Left ventricle myocardium inferior (tissue), 1 donor: Measurements from ENCODE around the gene G3BP2. TPM values are rescaled to one million over a fixed set of nuclear protein-coding genes. Genes with fewer than 3 reads are reported as not detected.

Source experiments
- DNase-seq: peaks from one replicate; pipeline ENCODE4 v3.0.0-alpha.2; 2020
- H3K27ac ChIP-seq: fragments of 200-600 bp; replicated peaks from 2 replicates; pipeline ENCODE4 v1.8.0; 2021
- H3K27me3 ChIP-seq: fragments of 200-600 bp; 2 replicates; pipeline ENCODE4 v1.8.0; 2021; ENCODE audit warnings: low read depth
- H3K36me3 ChIP-seq: fragments of 200-600 bp; 2 replicates; pipeline ENCODE4 v1.8.0; 2021
- H3K4me1 ChIP-seq: fragments of 200-600 bp; 2 replicates; pipeline ENCODE4 v1.8.0; 2021
- H3K4me3 ChIP-seq: fragments of 200-600 bp; 2 replicates; pipeline ENCODE4 v1.8.0; 2021; ENCODE audit warnings: mild to moderate bottlenecking, moderate library complexity
- H3K9me3 ChIP-seq: fragments of 200-600 bp; replicated peaks from 2 replicates; pipeline ENCODE4 v1.8.0; 2021
- CTCF ChIP-seq: fragments of 200-600 bp; IDR thresholded peaks from 2 replicates; pipeline ENCODE4 v1.8.0; 2021; ENCODE audit warnings: antibody characterized with exemption, mild to moderate bottlenecking, borderline replicate concordance
- intact Hi-C: fragments of 100-400 bp; cut with micrococcal nuclease; formaldehyde crosslinking; loops from one replicate; pipeline ENCODE4 v1.11.0; 2022
- total RNA-seq: library from RNA; stranded (reverse); fragmentation: NEBNext Ultra II Directional; extraction: Animal tissue kit (Norgen Biotek cat#: 25700); gene quantifications from one replicate; pipeline ENCODE4 v1.2.1, GENCODE V29; 2021
- donor health status: DM: no; HTN: yes; CAD: no; lungs with severe emphysema.

G3BP2 gene
- total RNA-seq, 1 donor from 2014 or later: 71.2 TPM

- Histone ChIP-seq H3K4me3 (no peak overlapping the region), H3K4me1 (peaks cover 23% of the 10 kb centered on the region), H3K9me3 (no peaks in the 10 kb centered on the region), H3K36me3 (no peaks in the 10 kb centered on the region), H3K27ac (peak overlapping the region; percentile 31), H3K27me3 (no peaks in the 10 kb centered on the region)
- DNase-seq: no peak
- intact Hi-C loops: no loop called here
- TF ChIP-seq CTCF: no peak
Measured at GRCh38 chr4:75715105-75715799, 42.0 kb upstream of the G3BP2 start.

- intact Hi-C loops: no loop called here
- Histone ChIP-seq H3K9me3 (no peaks in the 10 kb centered on the region), H3K36me3 (no peaks in the 10 kb centered on the region), H3K27me3 (no peaks in the 10 kb centered on the region), H3K4me3 (no peak overlapping the region), H3K27ac (peak overlapping the region; percentile 31), H3K4me1 (peaks cover 26% of the 10 kb centered on the region)
- TF ChIP-seq CTCF: no peak
- DNase-seq: no peak
Measured at GRCh38 chr4:75714704-75715103, 41.5 kb upstream of the G3BP2 start.

- Histone ChIP-seq H3K4me1 (peaks cover 26% of the 10 kb centered on the region), H3K27me3 (no peaks in the 10 kb centered on the region), H3K9me3 (no peaks in the 10 kb centered on the region), H3K36me3 (no peaks in the 10 kb centered on the region), H3K4me3 (no peak overlapping the region), H3K27ac (no peak overlapping the region)
- DNase-seq: no peak
- no peak for TF ChIP-seq CTCF
- intact Hi-C loops: no loop called here
Measured at GRCh38 chr4:75714011-75714410, 40.8 kb upstream of the G3BP2 start.

GRCh38 chr4:75710246-75710645 lies 37.0 kb upstream of the G3BP2 start:
- H3K4me1 ChIP-seq: peaks cover 17% of the 10 kb centered on the region
- TF ChIP-seq CTCF: no peak
- H3K36me3 ChIP-seq: no peaks in the 10 kb centered on the region
- no peak for DNase-seq
- H3K9me3 ChIP-seq: no peaks in the 10 kb centered on the region
- H3K27ac ChIP-seq: peak overlapping the region; percentile 2
- no peak overlapping the region for H3K4me3 ChIP-seq
- intact Hi-C loops: no loop called here
- H3K27me3 ChIP-seq: no peaks in the 10 kb centered on the region

- Histone ChIP-seq H3K36me3 (no peaks in the 10 kb centered on the region), H3K4me1 (peaks cover 6% of the 10 kb centered on the region), H3K27ac (no peak overlapping the region), H3K4me3 (no peak overlapping the region), H3K27me3 (no peaks in the 10 kb centered on the region), H3K9me3 (no peaks in the 10 kb centered on the region)
- DNase-seq: no peak
- TF ChIP-seq CTCF: peak; percentile 31
- intact Hi-C loops: no loop called here
Measured at GRCh38 chr4:75708218-75708691, 35.0 kb upstream of the G3BP2 start.
